Ishikawa (cell line): ENCODE measurements around the gene TNNC1.

Source experiments
- CEBPB ChIP-seq: IDR thresholded peaks from 2 replicates; pipeline ENCODE4 v1.6.1; 2012
- CREB1 ChIP-seq: IDR thresholded peaks from 2 replicates; pipeline ENCODE4 v1.6.1; 2012; ENCODE audit warnings: low read depth
- EGR1 ChIP-seq: IDR thresholded peaks from 2 replicates; pipeline ENCODE4 v1.6.1; 2012
- EP300 ChIP-seq: IDR thresholded peaks from 2 replicates; pipeline ENCODE4 v1.6.1; 2012; ENCODE audit warnings: borderline replicate concordance
- FOXM1 ChIP-seq: IDR thresholded peaks from 2 replicates; pipeline ENCODE4 v1.6.1; 2012; ENCODE audit warnings: low read depth, borderline replicate concordance
- MAX ChIP-seq: IDR thresholded peaks from 2 replicates; pipeline ENCODE4 v1.6.1; 2012
- NFIC ChIP-seq: IDR thresholded peaks from 2 replicates; pipeline ENCODE4 v1.6.1; 2012
- RAD21 ChIP-seq: IDR thresholded peaks from 2 replicates; pipeline ENCODE4 v1.6.1; 2012; ENCODE audit warnings: low read depth
- REST ChIP-seq: IDR thresholded peaks from 2 replicates; pipeline ENCODE4 v1.6.1; 2012; ENCODE audit warnings: low read depth, mild to moderate bottlenecking
- TAF1 ChIP-seq: IDR thresholded peaks from 2 replicates; pipeline ENCODE4 v1.6.1; 2012; ENCODE audit warnings: low read depth, mild to moderate bottlenecking
- TCF12 ChIP-seq: IDR thresholded peaks from 2 replicates; pipeline ENCODE4 v1.6.1; 2012; ENCODE audit warnings: low read depth
- TEAD4 ChIP-seq: IDR thresholded peaks from 2 replicates; pipeline ENCODE4 v1.6.1; 2012
- USF1 ChIP-seq: IDR thresholded peaks from 2 replicates; pipeline ENCODE4 v1.6.1; 2012
- YY1 ChIP-seq: IDR thresholded peaks from 2 replicates; pipeline ENCODE4 v1.6.1; 2012; ENCODE audit warnings: low read depth
- ZBTB7A ChIP-seq: IDR thresholded peaks from 2 replicates; pipeline ENCODE4 v1.6.1; 2012; ENCODE audit warnings: low read depth

Gene TNNC1

GRCh38 chr3:52456169-52456799 lies 2.4 kb upstream of the TNNC1 start:
- TF ChIP-seq YY1 (no peak), TCF12 (no peak), ZBTB7A (peak; percentile 9; the same call in 1 of the 2 replicates)

- TF ChIP-seq REST (no peak), FOXM1 (no peak), NFIC (no peak), ZBTB7A (peak; percentile 84), TCF12 (no peak), TEAD4 (no peak), RAD21 (no peak), EGR1 (peak; percentile 71; the same call in 1 of the 2 replicates), EP300 (no peak), CEBPB (peak; percentile 98), CREB1 (no peak), MAX (no peak; the same call in 1 of the 2 replicates), YY1 (no peak; the same call in 1 of the 2 replicates), USF1 (peak; percentile 88), TAF1 (peak; percentile 86)
Measured at GRCh38 chr3:52455283-52456168, 1.7 kb upstream of the TNNC1 start, which contains the start of gene NISCH. TSS of gene NISCH (plus strand) at chr3:52455604. CDS start at chr3:52455642, 38 bp downstream.

GRCh38 chr3:52454938-52455282 lies 1.1 kb upstream of the TNNC1 start:
- TF ChIP-seq MAX (no peak), REST (no peak), EP300 (no peak), USF1 (no peak), TEAD4 (no peak), CREB1 (no peak), NFIC (no peak), FOXM1 (no peak), TCF12 (no peak), YY1 (no peak), RAD21 (no peak), TAF1 (no peak), EGR1 (no peak), ZBTB7A (no peak), CEBPB (no peak)

- TF ChIP-seq EGR1 (no peak), NFIC (peak; percentile 66)
Measured at GRCh38 chr3:52454250-52454937, 553 bp upstream of the TNNC1 start.

- TF ChIP-seq TCF12 = peak; percentile 51; the same call in 1 of the 2 replicates
- peak; percentile 87 for TF ChIP-seq EGR1
- TF ChIP-seq CREB1 = no peak
- no peak for TF ChIP-seq RAD21
- TF ChIP-seq ZBTB7A = 0 out of 2 replicates have a peak, but pooled peaks have one; percentile 10
- no peak for TF ChIP-seq REST
- peak; percentile 45; the same call in 1 of the 2 replicates for TF ChIP-seq TEAD4
- TF ChIP-seq CEBPB = no peak
Measured at GRCh38 chr3:52452570-52453221, 1.1 kb downstream of the TNNC1 start.
